Liver (tissue), 9 donors: ENCODE measurements around the gene ISG15. TPM values are rescaled to one million over a fixed set of nuclear protein-coding genes. Genes with fewer than 3 reads are reported as not detected.

Source experiments
- DNase-seq: peaks from one replicate; pipeline ENCODE4 v3.0.0-alpha.2; 2017; ENCODE audit warnings: low spot score
- H3K27ac ChIP-seq, 2 donors: one replicate each; pipeline ENCODE4 v1.7.0; 2013; ENCODE audit warnings: inconsistent platforms in 2 of 2, low read length in 2 of 2, control low read depth in 1 of 2, low read depth in 1 of 2, mild to moderate bottlenecking in 1 of 2
- H3K27me3 ChIP-seq, 4 donors: one replicate each; pipeline versions ENCODE4 v1.6.1 to v1.7.0; 2013; ENCODE audit warnings: low read length in 3 of 4, inconsistent platforms in 1 of 4, mild to moderate bottlenecking in 1 of 4, moderate library complexity in 1 of 4; ENCODE audit not compliant: control insufficient read depth in 4 of 4, insufficient read depth in 4 of 4
- H3K36me3 ChIP-seq, 4 donors: one replicate each; pipeline versions ENCODE4 v1.6.1 to v1.7.0; 2013; ENCODE audit warnings: low read length in 3 of 4, mild to moderate bottlenecking in 3 of 4, low read depth in 1 of 4, moderate library complexity in 1 of 4; ENCODE audit not compliant: control insufficient read depth in 4 of 4, insufficient read depth in 3 of 4
- H3K4me1 ChIP-seq, 4 donors: one replicate each; pipeline versions ENCODE4 v1.6.1 to v1.7.0; 2013; ENCODE audit warnings: low read length in 3 of 4, mild to moderate bottlenecking in 3 of 4, moderate library complexity in 1 of 4; ENCODE audit not compliant: control insufficient read depth in 4 of 4, insufficient read depth in 4 of 4
- H3K4me3 ChIP-seq, 3 donors: one replicate each; pipeline versions ENCODE4 v1.6.1 to v1.7.0; 2013; ENCODE audit warnings: low read length in 3 of 3, control low read depth in 1 of 3, low read depth in 1 of 3, mild to moderate bottlenecking in 1 of 3
- H3K9ac ChIP-seq, 2 donors: one replicate each; pipeline ENCODE4 v1.7.0; 2013; ENCODE audit warnings: low read length in 2 of 2, mild to moderate bottlenecking in 2 of 2, moderate library complexity in 2 of 2, control low read depth in 1 of 2, low read depth in 1 of 2
- H3K9me3 ChIP-seq, 4 donors: one replicate each; pipeline versions ENCODE4 v1.6.1 to v1.7.0; 2013; ENCODE audit warnings: low read length in 3 of 4; ENCODE audit not compliant: control insufficient read depth in 4 of 4
- ATF3 ChIP-seq: IDR thresholded peaks from 2 replicates; pipeline ENCODE4 v1.6.1; 2016; ENCODE audit warnings: antibody characterized with exemption
- CTCF ChIP-seq: fragments of 150-350 bp; IDR thresholded peaks from 2 replicates; pipeline ENCODE4 v1.5.1; 2017; ENCODE audit warnings: improper control_type of control experiment, low read depth, low read length; ENCODE audit not compliant: missing input control
- EGR1 ChIP-seq, 2 donors: IDR thresholded peaks; 2 replicates each; pipeline ENCODE4 v1.6.1; 2016 to 2018; ENCODE audit warnings: antibody characterized with exemption in 2 of 2, low read depth in 2 of 2
- FOXA1 ChIP-seq: IDR thresholded peaks from 2 replicates; pipeline ENCODE4 v1.6.1; 2016; ENCODE audit warnings: antibody characterized with exemption
- FOXA2 ChIP-seq: IDR thresholded peaks from 2 replicates; pipeline ENCODE4 v1.6.1; 2016; ENCODE audit warnings: antibody characterized with exemption
- GABPA ChIP-seq, 2 donors: IDR thresholded peaks in 1 of 2; conservative IDR thresholded peaks in 1 of 2; 2 replicates each; pipeline ENCODE4 v1.6.1; 2016; ENCODE audit warnings: antibody characterized with exemption in 2 of 2, mild to moderate bottlenecking in 1 of 2, moderate library complexity in 1 of 2
- HNF4A ChIP-seq, 2 donors: conservative IDR thresholded peaks; 2 replicates each; pipeline ENCODE4 v1.6.1; 2016; ENCODE audit warnings: antibody characterized with exemption in 2 of 2, mild to moderate bottlenecking in 2 of 2
- HNF4G ChIP-seq: IDR thresholded peaks from 2 replicates; pipeline ENCODE4 v1.6.1; 2016; ENCODE audit warnings: antibody characterized with exemption
- JUND ChIP-seq, 2 donors: IDR thresholded peaks; 2 replicates each; pipeline ENCODE4 v1.6.1; 2016; ENCODE audit warnings: antibody characterized with exemption in 2 of 2
- MAX ChIP-seq: IDR thresholded peaks from 2 replicates; pipeline ENCODE4 v1.6.1; 2016; ENCODE audit warnings: antibody characterized with exemption
- NR2F2 ChIP-seq: IDR thresholded peaks from 2 replicates; pipeline ENCODE4 v1.6.1; 2016; ENCODE audit warnings: antibody characterized with exemption
- REST ChIP-seq: IDR thresholded peaks from 2 replicates; pipeline ENCODE4 v1.6.1; 2016; ENCODE audit warnings: antibody characterized with exemption, mild to moderate bottlenecking
- RXRA ChIP-seq, 2 donors: IDR thresholded peaks; 2 replicates each; pipeline ENCODE4 v1.6.1; 2017 to 2018; ENCODE audit warnings: antibody characterized with exemption in 2 of 2, mild to moderate bottlenecking in 1 of 2
- SP1 ChIP-seq: IDR thresholded peaks from 2 replicates; pipeline ENCODE4 v1.6.1; 2018; ENCODE audit warnings: antibody characterized with exemption, mild to moderate bottlenecking
- TAF1 ChIP-seq: conservative IDR thresholded peaks from 2 replicates; pipeline ENCODE4 v1.6.1; 2016; ENCODE audit warnings: antibody characterized with exemption, mild to moderate bottlenecking
- ZBTB33 ChIP-seq: IDR thresholded peaks from 2 replicates; pipeline ENCODE4 v1.6.1; 2016; ENCODE audit warnings: antibody characterized with exemption
- WGBS: extraction: QIAGEN DNeasy Blood & Tissue Kit; methylation state at CpG from one replicate; pipeline ENCODE4 v1.1.7; 2013; 5-methylcytosine and 5-hydroxymethylcytosine counted together
- polyA plus RNA-seq, 2 donors: library from polyadenylated mRNA; stranded (reverse) in 1 of 2; unstranded in 1 of 2; fragments of 200-250 nt in 1 of 2; fragments of >200 nt in 1 of 2; fragmentation: Nextera tagmentation in 1 of 2; extraction: Ambion mirVana in 1 of 2; gene quantifications; one replicate each; pipeline versions ENCODE4 v1.2.1 to v1.2.3, GENCODE V29; 2013 to 2015
- total RNA-seq, 2 donors: library from RNA; depleted of rRNA; stranded (reverse); fragments of >200 nt; gene quantifications; one replicate each; pipeline ENCODE4 v1.2.3, GENCODE V29; 2014
- donor health status: healthy.
- donor health status: healthy.
- donor health status: healthy.
- donor health status: healthy.
- donor health status: healthy.

Gene ISG15
- total and polyA plus RNA-seq, 4 donors = 9.3 to 89.4 (median 56.5) TPM

- Histone ChIP-seq H3K9ac (no peak overlapping the region), H3K27ac (no peak overlapping the region), H3K4me3 (no peak overlapping the region), H3K4me1 (no peaks in the 10 kb centered on the region), H3K9me3 (no peaks in the 10 kb centered on the region), H3K36me3 (peaks cover 0 to 17% (median 3%) of the 10 kb centered on the region in 4 donors), H3K27me3 (no peaks in the 10 kb centered on the region)
- TF ChIP-seq EGR1 (IDR thresholded peaks at IDR 0.05; ENCODE audit: low read depth in 2 of 2) (no peak), REST (no peak), HNF4G (no peak), ATF3 (no peak), JUND (IDR thresholded peaks at IDR 0.05) (no peak), NR2F2 (no peak), FOXA2 (no peak), TAF1 (no peak), CTCF (no peak), MAX (no peak), SP1 (no peak), ZBTB33 (no peak)
- no peak for DNase-seq
- 96% methylated on average over 29 of the region's 29 CpGs for WGBS
Measured at GRCh38 chr1:1052003-1052840, 38.9 kb downstream of the ISG15 start.

DNA sequence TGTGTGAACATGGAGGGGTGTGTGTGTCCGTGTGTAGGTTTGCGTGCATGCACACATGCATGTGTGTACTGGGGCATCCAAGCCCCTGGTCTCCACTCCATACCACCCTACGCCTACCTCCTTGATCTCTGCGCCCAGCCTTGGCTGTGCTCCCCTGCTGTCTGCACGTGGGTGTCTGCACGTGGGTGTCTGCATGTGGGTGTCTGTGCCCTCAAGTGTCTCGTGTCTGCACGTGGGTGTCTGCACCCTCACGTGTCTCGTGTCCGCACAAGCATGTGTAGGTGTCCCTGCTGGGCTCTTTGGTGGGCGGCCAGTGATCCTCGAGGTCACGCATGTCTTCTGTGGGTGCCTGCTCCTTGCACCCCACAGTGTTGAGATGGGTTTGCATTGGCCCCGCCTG, 39.7 kb downstream of the ISG15 start:
- 95% methylated on average over 15 of the region's 15 CpGs for WGBS
- Histone ChIP-seq H3K36me3 (peaks cover 0 to 13% (median 3%) of the 10 kb centered on the region in 4 donors), H3K9me3 (no peaks in the 10 kb centered on the region), H3K27ac (no peak overlapping the region), H3K4me1 (peaks cover 0 to 2% (median under 1%) of the 10 kb centered on the region in 4 donors), H3K4me3 (no peak overlapping the region), H3K9ac (no peak overlapping the region), H3K27me3 (no peaks in the 10 kb centered on the region)
- no peak for DNase-seq
- TF ChIP-seq EGR1 (IDR thresholded peaks at IDR 0.05; ENCODE audit: low read depth in 2 of 2) (no peak), JUND (IDR thresholded peaks at IDR 0.05) (no peak), ZBTB33 (no peak), GABPA (IDR thresholded peaks at IDR 0.05 in 1 of 2, conservative IDR thresholded peaks at IDR 0.05 in 1 of 2) (no peak), HNF4A (conservative IDR thresholded peaks at IDR 0.05) (no peak), NR2F2 (no peak), CTCF (no peak), FOXA1 (no peak), RXRA (IDR thresholded peaks at IDR 0.05) (no peak)
